ENCODE measurements around the gene CD3D.

DNA sequence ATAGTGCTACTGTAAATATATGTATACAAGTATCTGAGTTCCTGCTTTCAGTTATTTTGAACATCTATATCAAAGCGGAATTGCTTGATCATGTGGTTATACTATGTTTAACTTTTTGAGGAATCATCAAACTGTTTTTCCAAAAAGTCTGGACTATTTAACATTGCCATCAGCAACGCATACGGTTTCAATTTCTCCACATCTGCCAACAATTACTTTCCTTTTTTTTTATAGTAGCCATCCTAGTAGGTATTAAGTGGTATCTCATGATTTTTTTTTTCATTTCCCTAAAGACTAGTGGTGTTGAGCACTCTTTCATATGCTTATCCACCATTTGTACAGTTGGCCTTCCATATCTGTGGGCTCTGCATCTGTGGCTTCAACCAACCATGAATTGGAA, 15.6 kb upstream of the CD3D start:
- TF ChIP-seq TAF1 (IDR thresholded peaks at IDR 0.05; ENCODE audit: low read depth) (no peak), FOXM1 (IDR thresholded peaks at IDR 0.05; ENCODE audit: borderline replicate concordance, low read depth) (no peak), NFIC (IDR thresholded peaks at IDR 0.05) (no peak), REST (IDR thresholded peaks at IDR 0.05; ENCODE audit: low read depth) (no peak), YY1 (IDR thresholded peaks at IDR 0.05; ENCODE audit: low read depth) (no peak), EP300 (IDR thresholded peaks at IDR 0.05; ENCODE audit: borderline replicate concordance) (no peak)
- TF ChIP-seq, protein P1, sequence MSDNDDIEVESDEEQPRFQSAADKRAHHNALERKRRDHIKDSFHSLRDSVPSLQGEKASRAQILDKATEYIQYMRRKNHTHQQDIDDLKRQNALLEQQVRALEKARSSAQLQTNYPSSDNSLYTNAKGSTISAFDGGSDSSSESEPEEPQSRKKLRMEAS (IDR thresholded peaks at IDR 0.05): no peak
